Thyroid gland (tissue), 4 donors: ENCODE measurements around the gene GSG1L. TPM values are rescaled to one million over a fixed set of nuclear protein-coding genes. Genes with fewer than 3 reads are reported as not detected.

Source experiments
- DNase-seq, 2 donors: peaks; one replicate each; pipeline ENCODE4 v3.0.0-alpha.2; 2019
- H3K27ac ChIP-seq, 3 donors: fragments of 200-600 bp; sonication (generic); 1 replicate in 2 of 3; 2 replicates in 1 of 3; pipeline ENCODE4 v1.5.1; 2016 to 2019; ENCODE audit warnings: mild to moderate bottlenecking in 1 of 3, moderate library complexity in 1 of 3
- H3K27me3 ChIP-seq: fragments of 200-600 bp; sonication (generic); one replicate; pipeline ENCODE4 v1.5.1; 2019
- H3K36me3 ChIP-seq, 2 donors: fragments of 200-600 bp; sonication (generic); one replicate each; pipeline ENCODE4 v1.5.1; 2016 to 2019
- H3K4me1 ChIP-seq, 2 donors: fragments of 200-600 bp; sonication (generic); one replicate each; pipeline ENCODE4 v1.5.1; 2017 to 2019
- H3K4me3 ChIP-seq, 3 donors: fragments of 200-600 bp; sonication (generic); replicated peaks in 1 of 3; 1 replicate in 2 of 3; 2 replicates in 1 of 3; pipeline ENCODE4 v1.5.1; 2016; ENCODE audit warnings: mild to moderate bottlenecking in 1 of 3
- H3K9me3 ChIP-seq: fragments of 200-600 bp; sonication (generic); one replicate; pipeline ENCODE4 v1.5.1; 2017
- CTCF ChIP-seq, 6 experiments: fragments of 200-600 bp in 3 of 6; fragments of 450-650 bp in 3 of 6; sonication (generic) in 3 of 6; IDR thresholded peaks; one replicate each; pipeline ENCODE4 v1.5.1; 2016 to 2019; ENCODE audit warnings: antibody characterized with exemption in 6 of 6, mild to moderate bottlenecking in 2 of 6, inconsistent platforms in 1 of 6, moderate library complexity in 1 of 6
- POLR2A ChIP-seq, 2 donors: fragments of 450-650 bp; IDR thresholded peaks; one replicate each; pipeline ENCODE4 v1.6.1; 2017; ENCODE audit warnings: antibody characterized with exemption in 2 of 2, mild to moderate bottlenecking in 2 of 2, moderate library complexity in 1 of 2
- WGBS, 2 donors: methylation state at CpG; one replicate each; pipeline ENCODE4 v1.1.5; 2017; 5-methylcytosine and 5-hydroxymethylcytosine counted together
- intact Hi-C: fragments of 100-400 bp; cut with DNase I; formaldehyde crosslinking; loops from one replicate; pipeline ENCODE4 v1.15.1; 2023
- total RNA-seq, 4 donors: library from RNA; depleted of rRNA; stranded (reverse); fragments of >200 nt; gene quantifications; one replicate each; pipeline ENCODE4 v1.2.3, GENCODE V29; 2016

The GSG1L gene
- total RNA-seq, 4 donors from 2014 or later: not detected

- no peak for TF ChIP-seq CTCF (IDR thresholded peaks at IDR 0.05)
- Histone ChIP-seq H3K36me3 (peaks cover 72 to 83% of the 10 kb centered on the region in 2 donors), H3K4me1 (no peaks in the 10 kb centered on the region), H3K27me3 (no peaks in the 10 kb centered on the region), H3K27ac (no peak overlapping the region), H3K4me3 (no peak overlapping the region), H3K9me3 (no peaks in the 10 kb centered on the region)
- 91 to 93% methylated on average over 5 to 16 of the region's 16 CpGs for WGBS, 2 donors
- no peak for DNase-seq
- intact Hi-C loops: no loop called here
These were observed 40.9 kb upstream of the GSG1L start for GRCh38 chr16:28104404-28104803.

GRCh38 chr16:28103516-28104170 lies 40.1 kb upstream of the GSG1L start:
- H3K4me1 ChIP-seq: no peaks in the 10 kb centered on the region
- no peak for TF ChIP-seq POLR2A (IDR thresholded peaks at IDR 0.05)
- no peak for TF ChIP-seq CTCF (IDR thresholded peaks at IDR 0.05)
- H3K27ac ChIP-seq: no peak overlapping the region
- peaks cover 72 to 80% of the 10 kb centered on the region in 2 donors for H3K36me3 ChIP-seq
- no peak overlapping the region for H3K4me3 ChIP-seq
- intact Hi-C loops: no loop called here
- DNase-seq: no peak
- H3K27me3 ChIP-seq: no peaks in the 10 kb centered on the region
- no peaks in the 10 kb centered on the region for H3K9me3 ChIP-seq
- WGBS, 2 donors: 94 to 98% methylated on average over 14 of the region's 14 CpGs

- Histone ChIP-seq H3K36me3 (peaks cover 63 to 76% of the 10 kb centered on the region in 2 donors), H3K4me3 (no peak overlapping the region), H3K9me3 (no peaks in the 10 kb centered on the region), H3K27ac (no peak overlapping the region), H3K4me1 (no peaks in the 10 kb centered on the region), H3K27me3 (no peaks in the 10 kb centered on the region)
- no peak for TF ChIP-seq POLR2A (IDR thresholded peaks at IDR 0.05)
- 92 to 97% methylated on average over 6 of the region's 6 CpGs for WGBS, 2 donors
- intact Hi-C loops: no loop called here
- DNase-seq: no peak
These were observed 38.0 kb upstream of the GSG1L start for GRCh38 chr16:28101533-28101890.

GRCh38 chr16:28100810-28101532 lies 37.5 kb upstream of the GSG1L start:
- no peak for DNase-seq
- Histone ChIP-seq H3K4me3 (no peak overlapping the region), H3K27ac (no peak overlapping the region), H3K4me1 (no peaks in the 10 kb centered on the region), H3K36me3 (peaks cover 58 to 70% of the 10 kb centered on the region in 2 donors), H3K27me3 (no peaks in the 10 kb centered on the region), H3K9me3 (no peaks in the 10 kb centered on the region)
- 92 to 94% methylated on average over 11 to 14 of the region's 14 CpGs for WGBS, 2 donors
- intact Hi-C loops: no loop called here
- no peak for TF ChIP-seq POLR2A (IDR thresholded peaks at IDR 0.05)
- no peak for TF ChIP-seq CTCF (IDR thresholded peaks at IDR 0.05)

GRCh38 chr16:28098959-28099945 lies 35.7 kb upstream of the GSG1L start:
- DNase-seq: no peak
- Histone ChIP-seq H3K27me3 (no peaks in the 10 kb centered on the region), H3K9me3 (no peaks in the 10 kb centered on the region), H3K4me3 (no peak overlapping the region), H3K4me1 (no peaks in the 10 kb centered on the region), H3K27ac (no peak overlapping the region), H3K36me3 (peaks cover 42 to 55% of the 10 kb centered on the region in 2 donors)
- TF ChIP-seq POLR2A (IDR thresholded peaks at IDR 0.05): no peak
- no peak for TF ChIP-seq CTCF (IDR thresholded peaks at IDR 0.05)
- whole genome bisulfite sequencing, 2 donors: 94 to 96% methylated on average over 6 to 20 of the region's 20 CpGs
- intact Hi-C loops: no loop called here
